GM19467 (cell line): ENCODE results near the gene SLC25A25.
A peak's percentile ranks its signal among the peaks of the same experiment; 100 is the strongest.
"Not testable (repeated sequence)": the region's sequence is repeated elsewhere in the genome, so short reads cannot be mapped to it uniquely, and the experiment has no call there.

Experiments used
- ATAC-seq: cut with Tn5 transposase; IDR thresholded peaks from one replicate; pipeline ENCODE4 v1.9.1; 2021; ENCODE audit warnings: mild to moderate bottlenecking, moderate library complexity; ENCODE audit not compliant: unreplicated experiment

Gene SLC25A25

GRCh38 chr9:128051932-128052709 is 15.9 kb upstream of the SLC25A25 start:
- ATAC-seq: no peak

DNA sequence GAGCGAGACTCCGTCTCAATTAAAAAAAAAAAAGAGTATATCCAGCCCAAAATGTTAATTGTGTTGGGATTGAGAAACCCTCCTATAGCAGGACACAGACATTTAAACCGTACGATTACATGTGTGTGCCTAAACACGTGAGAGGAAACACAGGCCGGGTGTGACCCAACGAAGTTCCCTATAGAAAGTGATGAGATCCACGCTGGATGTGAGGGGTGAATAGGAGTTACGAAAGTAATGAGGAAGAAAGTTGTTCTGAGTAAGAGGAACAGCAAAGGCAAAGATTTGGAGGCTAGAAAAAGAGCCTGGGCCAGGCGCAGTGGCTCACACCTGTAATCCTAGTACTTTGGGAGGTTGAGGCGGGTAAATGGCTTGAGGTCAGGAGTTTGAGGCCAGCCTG is 14.5 kb upstream of the SLC25A25 start:
- no peak for ATAC-seq

GRCh38 chr9:128054087-128054486 is 13.9 kb upstream of the SLC25A25 start:
- ATAC-seq: no peak

- ATAC-seq: no peak
These were observed 12.5 kb upstream of the SLC25A25 start for GRCh38 chr9:128055344-128056040.

DNA sequence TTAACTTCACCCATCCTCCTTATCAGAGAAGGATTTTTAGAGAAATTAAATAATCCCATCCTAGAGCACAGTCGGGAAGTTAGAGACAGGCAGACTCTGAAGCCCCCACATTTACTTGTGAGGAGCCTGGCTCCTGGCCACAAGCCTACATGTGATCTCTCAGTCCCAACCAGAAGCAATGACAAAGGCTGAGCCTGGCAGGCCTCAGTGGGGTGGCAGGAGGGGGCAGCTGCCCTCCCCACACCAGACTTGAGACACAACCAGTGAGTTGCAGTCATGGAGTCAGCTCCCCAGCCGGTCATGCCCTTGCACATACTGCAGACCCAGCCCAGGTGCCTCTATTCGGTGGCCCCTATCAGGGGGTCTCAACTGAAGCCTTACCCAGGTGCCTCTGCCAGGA is 11.9 kb upstream of the SLC25A25 start:
- ATAC-seq: no peak

GRCh38 chr9:128056887-128057723 is 10.9 kb upstream of the SLC25A25 start:
- no peak for ATAC-seq

DNA sequence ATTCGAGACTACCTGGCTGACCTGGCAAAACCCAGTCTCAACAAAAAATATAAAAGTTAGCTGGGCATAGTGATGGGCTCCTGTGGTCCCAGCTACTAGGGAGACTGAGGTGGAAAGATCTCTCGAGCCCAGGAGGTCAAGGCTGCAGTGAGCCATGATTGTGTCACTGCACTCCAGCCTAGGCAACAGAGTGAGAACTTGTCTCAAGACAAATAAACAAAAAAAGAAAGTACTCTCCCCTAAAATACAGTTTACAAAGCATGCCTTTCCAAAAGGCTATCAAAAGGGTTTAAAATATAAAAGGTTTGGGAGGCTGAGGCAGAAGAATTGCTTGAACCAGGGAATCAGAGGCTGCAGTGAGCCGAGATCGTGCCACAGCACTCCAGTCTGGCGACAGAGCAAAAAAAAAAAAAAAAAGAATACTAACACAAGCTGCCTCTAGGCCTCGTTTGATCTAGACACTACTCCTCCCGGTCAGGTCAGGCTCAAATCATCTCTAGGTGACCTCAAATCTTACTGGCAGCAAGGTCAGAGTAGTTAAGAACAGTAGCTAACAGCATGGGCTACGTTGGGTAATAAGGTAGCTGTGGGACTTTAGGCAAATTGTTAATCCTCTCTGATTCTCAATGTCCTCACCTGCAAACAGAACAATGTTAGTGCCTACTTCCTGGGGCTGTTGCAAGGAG is 10.2 kb upstream of the SLC25A25 start:
- ATAC-seq: no peak

DNA sequence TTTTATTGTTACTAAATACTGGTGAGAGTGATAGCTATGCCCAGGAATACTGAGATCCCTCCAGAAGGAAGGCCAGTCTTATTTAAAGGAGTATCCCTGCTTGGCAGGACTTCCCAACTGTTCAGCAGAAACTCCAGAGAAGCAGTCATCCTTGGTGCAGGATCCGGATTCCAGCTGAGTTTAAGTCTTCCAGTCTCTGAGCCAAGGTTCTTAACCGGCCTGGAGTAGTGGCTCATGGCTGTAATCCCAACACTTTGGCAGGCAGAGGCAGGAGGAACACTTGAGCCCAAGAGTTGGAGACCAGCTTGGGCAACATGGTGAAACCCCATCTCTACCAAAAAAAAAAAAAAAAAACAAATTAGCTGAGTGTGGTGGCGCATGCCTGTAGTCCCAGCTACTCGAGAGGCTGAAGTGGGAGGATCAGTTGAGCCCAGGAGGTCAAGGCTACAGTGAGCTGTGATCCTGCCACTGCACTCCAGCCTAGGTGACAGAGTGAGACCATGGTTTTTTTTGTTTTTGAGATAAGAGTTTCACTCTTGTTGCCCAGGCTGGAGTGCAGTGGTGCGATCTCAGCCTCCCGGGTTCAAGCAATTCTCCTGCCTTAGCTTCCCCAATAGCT is 8.6 kb upstream of the SLC25A25 start:
- no peak for ATAC-seq

DNA sequence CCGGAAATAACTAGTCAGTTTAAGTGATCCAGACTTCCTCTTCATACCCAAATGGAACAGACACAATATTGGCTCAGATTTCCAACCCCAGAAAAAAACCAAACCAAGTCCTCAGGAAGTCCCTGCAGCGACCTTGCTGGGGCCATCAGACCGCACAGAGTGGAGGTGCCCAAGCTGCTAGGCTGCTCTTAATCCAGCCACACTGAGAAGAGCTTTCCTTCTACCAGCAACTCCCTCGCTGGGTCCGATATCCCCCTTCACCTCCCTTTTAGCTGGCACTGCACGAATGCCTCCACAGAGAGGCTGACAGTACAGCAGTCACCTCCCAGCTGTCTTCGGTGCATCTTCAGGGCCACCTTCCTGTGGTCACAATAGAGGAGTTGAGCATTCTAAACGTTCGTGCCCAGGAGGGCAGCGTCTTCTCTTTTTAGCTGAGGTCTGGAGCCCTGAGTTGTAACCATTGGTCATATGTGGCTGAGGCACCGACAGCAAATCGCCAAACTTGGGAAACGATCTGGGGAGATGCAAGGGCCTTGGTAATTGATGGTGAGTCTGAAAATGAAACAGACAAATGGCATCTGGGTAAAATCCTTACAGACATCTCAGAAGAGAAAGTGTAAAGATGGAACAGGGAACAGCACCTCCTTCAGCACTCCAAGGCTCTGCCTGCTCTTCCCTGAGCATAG is 6.6 kb upstream of the SLC25A25 start:
- ATAC-seq: no peak

GRCh38 chr9:128062279-128062678 is 5.8 kb upstream of the SLC25A25 start:
- no peak for ATAC-seq

GRCh38 chr9:128062846-128063831 is 4.9 kb upstream of the SLC25A25 start:
- ATAC-seq: no peak

DNA sequence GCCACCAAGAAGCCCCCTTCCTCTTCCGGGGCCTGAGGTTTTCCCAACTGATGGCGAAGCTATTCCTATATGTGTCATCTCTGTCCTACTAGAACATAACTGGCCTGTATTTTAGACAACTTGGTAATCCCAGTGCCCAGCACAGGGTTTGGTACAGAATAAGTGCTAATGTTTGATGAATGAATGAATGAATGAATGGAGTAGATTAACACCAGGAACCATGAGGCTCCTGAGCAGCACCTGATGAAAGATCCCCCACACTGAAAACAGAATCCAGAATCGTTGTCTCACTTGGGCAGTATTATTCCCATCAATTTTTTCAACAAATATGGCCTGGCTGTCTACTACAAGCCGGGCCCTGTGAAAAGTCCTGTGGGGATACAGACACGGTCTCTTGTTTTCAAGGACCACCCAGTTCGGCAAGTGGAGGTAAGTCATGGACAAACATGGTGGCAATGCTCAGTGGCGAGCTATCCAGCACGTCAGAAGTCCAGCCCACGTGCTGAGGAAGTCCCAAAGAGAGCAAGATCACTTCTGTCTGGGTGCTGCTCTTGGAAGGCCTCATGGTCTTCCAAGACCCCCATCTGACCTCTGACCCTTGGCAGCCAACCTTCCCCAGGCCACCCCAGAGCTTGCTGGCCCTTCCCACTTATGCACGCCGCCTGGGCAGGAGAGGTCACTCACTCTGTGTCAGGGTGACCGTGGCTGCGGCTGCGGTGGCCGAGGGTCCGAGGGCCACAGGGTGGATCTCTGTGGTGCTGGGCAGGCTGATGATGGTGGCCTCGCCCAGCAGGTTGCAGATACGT is 1.9 kb upstream of the SLC25A25 start:
- no peak for ATAC-seq

DNA sequence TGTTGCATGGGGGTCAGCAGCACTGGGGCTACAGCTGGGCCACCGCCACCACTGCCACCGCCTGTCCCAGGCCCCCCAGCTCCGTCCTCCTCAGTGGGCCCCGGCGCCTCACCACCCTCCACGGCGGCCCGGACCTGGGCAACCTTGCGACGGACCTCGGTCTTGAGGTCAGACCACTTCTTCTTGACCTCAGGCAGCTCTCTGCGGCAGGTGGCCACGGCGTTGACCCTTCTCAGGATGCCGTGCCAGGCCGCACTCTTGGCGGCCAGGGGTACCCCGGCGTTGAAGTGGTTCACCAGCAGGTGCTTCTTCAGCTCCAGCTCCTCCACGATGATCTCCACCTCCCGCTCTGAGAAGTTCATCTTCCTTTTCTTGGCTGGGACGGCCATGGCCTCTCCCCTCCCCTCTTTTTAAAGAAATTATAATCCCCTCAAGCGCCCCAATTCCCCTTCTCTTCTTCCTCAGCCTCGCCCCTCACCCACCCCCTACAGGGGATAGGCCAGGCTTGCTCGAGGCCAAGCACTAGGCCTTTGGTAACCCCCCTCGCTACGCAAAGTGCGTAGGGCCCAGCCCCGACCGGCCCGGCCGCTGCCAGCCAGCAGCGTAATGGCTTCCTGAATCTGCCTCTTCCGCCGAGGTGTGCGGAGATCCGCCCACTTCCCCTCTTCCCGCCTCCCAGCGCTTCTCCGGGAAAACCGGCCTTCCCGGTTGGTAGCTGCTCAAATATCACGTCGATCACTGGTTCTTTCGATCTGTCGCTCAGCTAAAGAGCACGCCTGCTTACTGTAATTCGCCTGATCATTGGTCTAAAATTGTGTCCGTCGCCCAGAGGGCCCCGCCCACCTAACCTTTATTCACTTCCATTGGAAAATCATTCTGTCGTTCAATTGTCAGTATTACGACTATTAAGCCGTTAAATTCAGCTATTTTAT is 1.1 kb upstream of the SLC25A25 start, which contains the start of gene NAIF1:
Gene NAIF1 (minus strand): TSS at position 608 of the 932 bp plus-strand sequence. CDS start 219 bp downstream, at position 389.
- peak; percentile 47 for ATAC-seq

- ATAC-seq: peak; percentile 7
These were observed 564 bp downstream of the SLC25A25 start for GRCh38 chr9:128068386-128069205.

DNA sequence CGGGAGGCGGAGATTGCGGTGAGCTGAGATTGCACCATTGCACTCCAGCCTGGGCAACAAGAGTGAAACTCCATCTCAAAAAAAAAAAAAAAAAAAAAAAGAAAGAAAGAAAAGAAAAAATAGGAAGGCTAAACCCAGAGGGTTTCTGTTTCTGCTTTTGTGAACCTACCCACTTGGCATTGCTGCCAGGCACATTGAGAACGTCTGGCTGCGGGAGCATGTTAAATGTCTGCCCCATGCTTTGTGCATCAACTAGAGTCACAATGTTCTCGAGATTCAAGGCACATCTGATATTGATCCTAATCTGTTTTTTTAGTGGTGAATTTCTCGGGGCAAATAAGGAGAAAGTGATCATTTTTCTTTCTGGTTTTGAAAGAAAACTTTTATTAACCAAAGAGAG is 2.8 kb downstream of the SLC25A25 start:
- ATAC-seq: no peak

- ATAC-seq: not testable (repeated sequence)
These were observed 3.4 kb downstream of the SLC25A25 start for GRCh38 chr9:128071475-128071874.
